GM18508 (cell line): ENCODE results near the gene NUMA1.
A peak's percentile ranks its signal among the peaks of the same experiment; 100 is the strongest.

Experiments used
- ATAC-seq: cut with Tn5 transposase; IDR thresholded peaks from one replicate; pipeline ENCODE4 v1.9.1; 2021; ENCODE audit warnings: moderate number of reproducible peaks; ENCODE audit not compliant: insufficient read depth, unreplicated experiment

NUMA1 gene, protein sequence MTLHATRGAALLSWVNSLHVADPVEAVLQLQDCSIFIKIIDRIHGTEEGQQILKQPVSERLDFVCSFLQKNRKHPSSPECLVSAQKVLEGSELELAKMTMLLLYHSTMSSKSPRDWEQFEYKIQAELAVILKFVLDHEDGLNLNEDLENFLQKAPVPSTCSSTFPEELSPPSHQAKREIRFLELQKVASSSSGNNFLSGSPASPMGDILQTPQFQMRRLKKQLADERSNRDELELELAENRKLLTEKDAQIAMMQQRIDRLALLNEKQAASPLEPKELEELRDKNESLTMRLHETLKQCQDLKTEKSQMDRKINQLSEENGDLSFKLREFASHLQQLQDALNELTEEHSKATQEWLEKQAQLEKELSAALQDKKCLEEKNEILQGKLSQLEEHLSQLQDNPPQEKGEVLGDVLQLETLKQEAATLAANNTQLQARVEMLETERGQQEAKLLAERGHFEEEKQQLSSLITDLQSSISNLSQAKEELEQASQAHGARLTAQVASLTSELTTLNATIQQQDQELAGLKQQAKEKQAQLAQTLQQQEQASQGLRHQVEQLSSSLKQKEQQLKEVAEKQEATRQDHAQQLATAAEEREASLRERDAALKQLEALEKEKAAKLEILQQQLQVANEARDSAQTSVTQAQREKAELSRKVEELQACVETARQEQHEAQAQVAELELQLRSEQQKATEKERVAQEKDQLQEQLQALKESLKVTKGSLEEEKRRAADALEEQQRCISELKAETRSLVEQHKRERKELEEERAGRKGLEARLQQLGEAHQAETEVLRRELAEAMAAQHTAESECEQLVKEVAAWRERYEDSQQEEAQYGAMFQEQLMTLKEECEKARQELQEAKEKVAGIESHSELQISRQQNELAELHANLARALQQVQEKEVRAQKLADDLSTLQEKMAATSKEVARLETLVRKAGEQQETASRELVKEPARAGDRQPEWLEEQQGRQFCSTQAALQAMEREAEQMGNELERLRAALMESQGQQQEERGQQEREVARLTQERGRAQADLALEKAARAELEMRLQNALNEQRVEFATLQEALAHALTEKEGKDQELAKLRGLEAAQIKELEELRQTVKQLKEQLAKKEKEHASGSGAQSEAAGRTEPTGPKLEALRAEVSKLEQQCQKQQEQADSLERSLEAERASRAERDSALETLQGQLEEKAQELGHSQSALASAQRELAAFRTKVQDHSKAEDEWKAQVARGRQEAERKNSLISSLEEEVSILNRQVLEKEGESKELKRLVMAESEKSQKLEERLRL (N-terminal part only)

GRCh38 chr11:72080326-72081183 lies at the start of gene NUMA1, which contains the start of gene LRRC51:
Gene NUMA1 (minus strand): TSS chr11:72080542. CDS start chr11:72035943, 44,599 bp downstream.
Gene LRRC51 (plus strand): TSS chr11:72080850. CDS start chr11:72089084, 8,234 bp downstream.
- ATAC-seq = peak; percentile 82

- ATAC-seq = no peak
These were observed 49.0 kb upstream of the NUMA1 start for GRCh38 chr11:72129381-72129780.

DNA sequence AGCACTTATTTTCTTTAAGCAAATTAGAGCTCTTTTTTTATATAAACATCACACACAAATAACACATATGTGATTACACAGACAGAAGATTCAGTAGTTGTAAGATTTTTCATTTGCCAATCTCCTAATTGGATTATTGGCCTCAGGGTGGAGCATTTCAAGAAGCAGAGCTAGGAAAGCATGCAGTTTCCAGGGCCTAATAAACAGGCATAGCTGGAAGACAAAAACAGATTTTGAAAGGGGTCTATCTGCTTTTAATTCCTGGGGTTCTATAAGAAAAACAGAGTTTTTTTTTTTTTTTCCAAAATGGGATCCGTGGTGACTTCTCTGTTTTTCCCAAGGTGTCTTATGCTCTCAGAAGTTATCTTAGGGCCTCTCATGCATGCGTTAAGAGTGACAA lies 47.6 kb upstream of the NUMA1 start:
- no peak for ATAC-seq

DNA sequence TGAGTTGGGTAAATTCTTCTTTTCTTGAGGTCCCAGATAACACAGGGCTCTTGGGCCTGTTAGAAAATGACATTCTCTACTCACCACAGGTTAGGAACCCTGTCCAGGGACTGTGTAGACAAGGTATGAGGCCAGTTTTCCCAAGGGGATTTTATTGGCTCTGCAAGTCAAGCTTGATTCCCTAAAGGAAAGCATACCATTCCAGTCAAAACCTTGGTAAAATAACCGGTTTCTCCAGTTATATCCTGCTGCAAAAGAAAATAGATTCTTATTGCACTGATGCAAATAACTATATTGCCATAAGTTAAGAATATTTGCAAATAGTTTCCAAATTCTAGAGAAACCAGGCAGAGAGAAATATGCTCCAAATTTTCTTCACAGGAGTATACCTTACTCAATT lies 45.6 kb upstream of the NUMA1 start:
- ATAC-seq = no peak

DNA sequence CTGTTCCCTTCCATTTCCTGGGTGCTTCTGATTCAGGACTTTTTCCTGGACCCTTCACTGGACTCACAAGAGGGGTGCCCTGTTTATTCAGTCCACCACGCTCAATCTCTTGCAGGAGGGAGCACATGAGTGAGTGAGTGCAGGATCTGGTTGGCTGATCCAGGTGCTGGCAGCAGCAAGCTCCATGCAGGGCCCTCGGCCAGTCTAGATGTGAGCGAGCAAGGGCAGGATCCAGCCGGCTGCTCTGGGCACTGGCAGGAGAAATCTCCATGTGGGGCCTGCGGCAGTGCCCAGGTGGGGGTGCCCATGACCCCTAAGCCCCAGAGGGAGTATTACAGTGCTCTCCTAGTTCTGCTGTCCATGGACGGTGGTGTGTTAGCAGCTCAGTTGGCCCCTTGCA lies 43.7 kb upstream of the NUMA1 start:
- no peak for ATAC-seq

- no peak for ATAC-seq
These were observed 42.8 kb upstream of the NUMA1 start for GRCh38 chr11:72123117-72123653.

DNA sequence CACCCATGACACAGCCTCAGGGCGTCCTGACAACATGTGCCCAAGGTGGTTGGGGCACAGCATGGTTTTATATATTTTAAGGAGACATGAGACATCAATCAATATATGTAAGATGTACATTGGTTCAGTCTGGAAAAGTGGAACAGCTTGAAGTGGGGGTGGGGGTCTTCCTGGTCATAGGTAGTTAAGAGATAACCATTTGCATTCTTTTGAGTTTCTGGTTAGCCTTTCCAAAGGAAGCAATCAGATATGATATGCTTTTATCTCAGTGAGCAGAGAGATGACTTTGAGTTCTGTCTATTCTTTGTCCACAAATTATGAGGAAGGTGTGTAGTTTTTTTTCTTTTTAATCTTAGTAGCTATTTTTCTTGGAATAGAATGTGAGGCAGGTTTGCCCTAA lies 42.3 kb upstream of the NUMA1 start:
- ATAC-seq = no peak

GRCh38 chr11:72120930-72121329 lies 40.6 kb upstream of the NUMA1 start:
- no peak for ATAC-seq

DNA sequence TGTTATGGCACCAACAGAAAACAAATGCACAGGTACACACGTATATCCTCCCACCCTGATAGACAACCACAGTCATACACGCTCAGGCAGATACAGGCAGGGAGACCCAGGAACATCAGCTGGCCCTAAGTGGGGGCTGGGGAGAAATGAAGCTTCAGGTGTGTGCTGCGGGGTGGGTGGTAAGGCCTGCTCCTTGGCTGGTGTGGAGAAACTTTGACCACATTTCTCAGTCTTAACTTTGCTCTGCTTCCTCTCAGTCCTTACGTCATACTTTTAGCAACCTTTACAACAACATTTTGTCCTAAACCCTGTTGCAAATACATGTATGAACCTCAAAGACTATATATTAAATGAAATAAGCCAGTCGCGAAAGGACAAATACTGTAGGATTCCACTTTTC lies 38.9 kb upstream of the NUMA1 start:
- ATAC-seq = no peak

DNA sequence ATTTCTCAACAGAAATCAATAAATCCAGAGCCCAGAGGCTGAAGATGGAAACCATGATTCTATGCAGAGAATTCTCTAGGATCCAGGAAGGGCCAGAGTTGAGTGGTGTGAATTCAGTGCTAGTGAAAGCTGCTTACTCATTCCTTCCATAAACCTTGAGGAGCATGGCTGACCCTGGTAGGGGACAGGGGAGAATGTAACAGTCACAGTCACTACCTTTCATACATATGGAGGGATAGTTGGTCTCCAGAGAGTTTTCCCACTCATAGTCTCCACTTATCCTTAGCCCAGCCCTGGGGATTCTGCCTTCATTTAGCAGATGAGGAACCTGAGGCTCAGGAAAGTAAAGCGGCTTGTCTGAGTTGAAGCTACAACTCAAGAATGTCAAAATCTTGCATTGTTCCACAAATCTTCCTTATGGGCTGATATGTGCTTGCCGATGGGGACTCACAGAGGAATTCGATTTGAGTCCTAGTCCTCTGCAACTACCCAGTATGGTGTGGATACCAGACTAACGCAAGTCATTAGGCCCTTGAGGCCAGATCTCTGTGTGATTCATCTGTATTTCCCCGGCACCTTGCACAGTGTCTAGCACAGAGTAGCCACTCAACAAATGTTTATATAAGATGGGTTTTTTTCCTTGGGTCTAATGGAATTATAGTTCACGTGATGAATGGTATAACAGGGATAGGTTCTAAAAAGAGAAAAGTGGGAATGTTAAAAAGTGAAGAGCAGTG lies 35.8 kb upstream of the NUMA1 start:
- no peak for ATAC-seq

GRCh38 chr11:72114570-72114969 lies 34.2 kb upstream of the NUMA1 start:
- ATAC-seq = no peak

DNA sequence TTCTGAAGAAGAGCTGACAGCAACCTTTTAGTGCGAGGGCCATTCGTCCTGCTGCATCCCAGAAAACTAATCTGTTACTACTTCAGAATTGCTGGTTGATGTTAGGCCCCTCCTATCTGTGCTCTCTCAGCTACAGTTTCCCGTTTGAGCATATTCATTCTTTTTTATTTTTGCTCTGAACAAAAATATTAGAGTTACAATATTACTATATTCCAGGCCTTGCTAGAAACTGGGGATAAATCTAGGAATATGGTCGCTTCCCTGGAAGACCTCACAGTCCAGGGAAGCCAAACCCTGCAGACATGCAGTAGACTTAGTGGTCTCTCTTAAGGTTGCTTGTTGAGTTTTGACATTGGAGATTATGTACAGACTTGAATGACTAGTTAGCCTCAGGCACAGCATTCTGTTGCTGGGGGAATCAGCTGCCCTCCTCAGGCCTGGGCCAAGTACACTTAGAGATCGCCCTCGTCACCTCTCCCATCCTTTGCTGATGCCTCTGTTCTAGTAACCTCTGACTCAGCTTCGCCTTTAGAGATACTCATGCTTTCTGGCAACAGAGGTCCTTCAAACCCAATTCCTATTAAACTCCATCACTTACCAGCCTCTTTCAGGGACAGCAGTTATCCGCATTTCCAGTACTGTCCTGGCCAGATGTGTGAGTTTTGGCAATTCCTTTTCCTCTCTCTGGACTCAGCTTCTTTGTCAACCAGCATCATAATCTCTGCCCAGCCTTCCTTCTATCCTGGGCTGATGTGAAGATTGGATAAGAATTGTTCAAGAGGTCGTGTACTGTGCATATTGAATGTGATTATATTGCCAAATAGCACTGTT lies 32.9 kb upstream of the NUMA1 start:
- ATAC-seq = no peak

DNA sequence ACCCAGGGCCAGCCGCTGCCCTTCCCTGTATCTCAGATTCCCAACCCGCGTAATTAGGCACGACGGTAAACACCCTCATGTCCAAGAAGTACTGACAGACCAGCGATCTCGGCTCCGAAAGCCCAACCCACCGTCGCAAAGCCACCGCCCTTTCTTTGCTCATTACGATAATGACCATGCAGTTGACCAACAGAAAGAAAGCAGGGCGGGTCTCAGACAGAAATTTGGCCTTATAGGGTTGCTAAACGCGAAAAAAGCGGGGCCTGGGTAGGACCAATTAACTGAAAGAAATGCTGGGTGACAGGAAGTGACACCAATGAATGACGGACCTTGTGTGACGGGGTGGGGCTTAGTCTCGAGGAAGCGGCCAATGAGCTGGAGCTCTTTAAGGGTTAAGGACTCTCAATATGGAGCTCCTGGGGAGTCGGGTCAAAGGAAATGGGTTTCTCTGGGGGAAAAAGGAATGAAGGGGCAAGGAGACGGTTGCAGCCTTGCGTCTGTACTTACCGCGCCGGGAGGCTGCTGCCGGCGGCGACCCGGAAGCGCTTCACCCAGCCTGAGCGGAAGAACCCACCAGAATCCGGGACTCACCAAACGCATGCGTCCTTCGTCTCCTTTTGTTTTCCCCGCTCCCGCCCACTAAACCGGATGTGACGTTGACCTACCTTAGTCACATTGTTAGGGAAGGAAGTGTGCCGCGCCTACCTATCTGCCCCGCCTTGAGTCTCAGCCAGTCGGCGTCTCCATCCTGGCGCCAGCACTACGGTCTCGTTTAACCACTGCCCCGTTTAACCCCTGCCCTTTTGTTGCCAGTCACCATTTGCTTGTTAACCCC lies 32.0 kb upstream of the NUMA1 start, which contains the start of gene ANAPC15:
TSS of gene ANAPC15 (minus strand) at position 553 of the 835 bp plus-strand sequence. CDS start 1,419 bp downstream, outside the sequence.
- ATAC-seq = peak; percentile 62

DNA sequence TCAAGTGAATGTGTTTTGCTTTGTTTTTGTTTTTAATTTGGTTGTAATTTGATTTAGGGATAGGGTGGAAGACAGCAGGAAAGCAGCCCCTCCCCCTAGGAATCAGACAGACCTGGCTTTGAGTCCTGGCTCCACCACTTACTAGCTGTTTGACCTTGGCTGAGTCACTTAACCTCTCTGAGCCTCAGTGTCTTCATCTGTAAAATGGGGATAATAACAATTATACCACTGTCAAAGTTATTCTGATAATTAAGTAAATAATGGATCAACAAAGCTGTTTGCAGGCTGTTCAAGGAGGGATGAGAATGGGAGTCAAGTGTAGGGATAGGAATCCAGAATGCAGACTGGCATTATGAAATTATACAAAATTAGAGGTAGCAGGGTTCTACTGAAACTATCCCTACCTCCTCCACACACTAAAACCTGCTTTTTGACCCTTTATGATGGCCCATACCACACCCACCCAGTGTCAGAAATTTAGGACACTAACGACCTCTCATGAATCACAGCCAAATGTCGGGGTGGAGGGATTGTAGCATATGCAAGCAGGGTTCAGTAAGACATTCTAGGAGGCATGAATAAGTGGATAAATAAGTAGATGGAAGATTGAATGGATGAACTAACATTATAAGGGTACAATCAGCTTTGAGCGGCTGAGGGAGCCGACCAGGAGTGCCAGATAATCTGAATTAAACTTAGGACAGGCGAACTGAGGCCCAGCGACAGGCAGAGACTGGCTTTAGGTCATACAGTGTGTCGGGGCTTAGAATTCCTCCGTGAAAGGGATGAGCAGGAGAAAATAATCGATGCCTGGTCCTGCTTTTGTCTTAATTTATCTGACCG lies 31.2 kb upstream of the NUMA1 start:
- no peak for ATAC-seq

DNA sequence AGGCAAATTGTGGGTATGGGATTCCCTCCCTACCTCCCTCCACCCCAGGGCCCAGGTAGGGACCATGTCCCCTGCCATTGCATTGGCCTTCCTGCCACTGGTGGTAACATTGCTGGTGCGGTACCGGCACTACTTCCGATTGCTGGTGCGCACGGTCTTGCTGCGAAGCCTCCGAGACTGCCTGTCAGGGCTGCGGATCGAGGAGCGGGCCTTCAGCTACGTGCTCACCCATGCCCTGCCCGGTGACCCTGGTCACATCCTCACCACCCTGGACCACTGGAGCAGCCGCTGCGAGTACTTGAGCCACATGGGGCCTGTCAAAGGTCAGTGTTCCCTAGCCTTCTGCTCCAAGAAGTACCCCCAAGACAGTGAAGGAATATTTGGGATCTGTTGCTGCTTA lies 25.5 kb upstream of the NUMA1 start, which contains the start of gene TOMT:
TSS of gene TOMT (plus strand) at position 37 of the 400 bp plus-strand sequence. CDS start at position 65, 28 bp downstream.
- no peak for ATAC-seq

DNA sequence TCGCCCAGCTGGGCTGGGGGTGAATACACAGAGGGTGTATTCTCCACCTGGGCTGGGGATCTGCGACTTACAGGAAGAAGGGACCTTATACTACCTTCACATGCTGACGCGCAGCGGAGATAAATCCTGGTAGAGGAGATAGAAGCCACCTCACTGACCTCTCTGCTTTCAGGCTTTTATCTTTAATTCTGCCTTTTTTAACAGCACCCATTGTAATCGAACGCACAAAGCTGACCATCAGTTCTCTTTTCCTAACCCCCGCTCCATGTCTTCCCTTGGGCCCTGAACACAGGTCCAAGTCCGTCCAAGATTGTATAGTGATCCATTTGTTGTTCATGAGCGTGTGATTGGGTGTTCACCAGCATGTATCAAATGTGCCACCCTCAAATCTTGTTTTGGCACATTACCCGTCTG lies 23.4 kb upstream of the NUMA1 start:
- ATAC-seq = no peak
